HCT116 (cell line): ENCODE measurements around the gene TAF3.

ENCODE experiments used
- POLR2A ChIP-seq: IDR thresholded peaks from 2 replicates; pipeline ENCODE4 v1.7.0; 2011; ENCODE audit warnings: borderline replicate concordance; ENCODE audit not compliant: insufficient read depth, insufficient read length; ENCODE audit errors: extremely low read depth
- REST ChIP-seq: IDR thresholded peaks from 2 replicates; pipeline ENCODE4 v1.6.1; 2012; ENCODE audit warnings: low read depth
- SIN3A ChIP-seq: IDR thresholded peaks from 2 replicates; pipeline ENCODE4 v1.6.1; 2012; ENCODE audit warnings: low read depth
- YY1 ChIP-seq: IDR thresholded peaks from 2 replicates; pipeline ENCODE4 v1.6.1; 2011; ENCODE audit warnings: low read length, low read depth, moderate library complexity, mild to moderate bottlenecking; ENCODE audit not compliant: insufficient replicate concordance; ENCODE audit errors: extremely low read depth
- ZBTB33 ChIP-seq: IDR thresholded peaks from 2 replicates; pipeline ENCODE4 v1.6.1; 2011; ENCODE audit warnings: mild to moderate bottlenecking, low read length, moderate library complexity; ENCODE audit not compliant: insufficient replicate concordance; ENCODE audit errors: extremely low read depth
- TF ChIP-seq, protein P1 (sequence below), 3 experiments: fragments of 200-600 bp in 1 of 3; sonication (generic) in 1 of 3; IDR thresholded peaks in 2 of 3; conservative IDR thresholded peaks in 1 of 3; 2 replicates each; pipeline ENCODE4 v1.5.1; 2012 to 2017; ENCODE audit warnings: low read depth in 2 of 3, low read length in 2 of 3, antibody characterized with exemption in 1 of 3, borderline replicate concordance in 1 of 3, control low read depth in 1 of 3, mild to moderate bottlenecking in 1 of 3, mixed read lengths in 1 of 3, mixed run types in 1 of 3, moderate library complexity in 1 of 3; ENCODE audit not compliant: insufficient read depth in 1 of 3
- TF ChIP-seq, protein P2 (sequence below): IDR thresholded peaks from 2 replicates; pipeline ENCODE4 v1.6.1; 2012

DNA sequence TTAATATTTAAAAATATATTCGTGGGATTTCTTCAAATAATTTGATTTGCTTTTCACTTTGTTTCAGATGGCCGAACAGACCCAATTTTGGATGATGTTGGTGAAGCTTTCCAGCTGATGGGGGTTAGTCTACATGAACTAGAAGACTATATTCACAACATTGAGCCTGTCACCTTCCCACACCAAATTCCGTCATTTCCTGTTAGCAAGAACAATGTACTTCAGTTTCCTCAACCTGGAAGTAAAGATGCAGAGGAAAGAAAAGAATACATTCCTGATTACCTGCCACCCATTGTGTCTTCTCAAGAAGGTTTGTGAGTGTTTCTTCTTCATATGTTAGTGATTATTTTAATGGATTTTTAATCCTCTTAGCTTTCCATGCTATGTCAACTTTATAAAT is 5.9 kb downstream of the TAF3 start:
- TF ChIP-seq, protein P1, sequence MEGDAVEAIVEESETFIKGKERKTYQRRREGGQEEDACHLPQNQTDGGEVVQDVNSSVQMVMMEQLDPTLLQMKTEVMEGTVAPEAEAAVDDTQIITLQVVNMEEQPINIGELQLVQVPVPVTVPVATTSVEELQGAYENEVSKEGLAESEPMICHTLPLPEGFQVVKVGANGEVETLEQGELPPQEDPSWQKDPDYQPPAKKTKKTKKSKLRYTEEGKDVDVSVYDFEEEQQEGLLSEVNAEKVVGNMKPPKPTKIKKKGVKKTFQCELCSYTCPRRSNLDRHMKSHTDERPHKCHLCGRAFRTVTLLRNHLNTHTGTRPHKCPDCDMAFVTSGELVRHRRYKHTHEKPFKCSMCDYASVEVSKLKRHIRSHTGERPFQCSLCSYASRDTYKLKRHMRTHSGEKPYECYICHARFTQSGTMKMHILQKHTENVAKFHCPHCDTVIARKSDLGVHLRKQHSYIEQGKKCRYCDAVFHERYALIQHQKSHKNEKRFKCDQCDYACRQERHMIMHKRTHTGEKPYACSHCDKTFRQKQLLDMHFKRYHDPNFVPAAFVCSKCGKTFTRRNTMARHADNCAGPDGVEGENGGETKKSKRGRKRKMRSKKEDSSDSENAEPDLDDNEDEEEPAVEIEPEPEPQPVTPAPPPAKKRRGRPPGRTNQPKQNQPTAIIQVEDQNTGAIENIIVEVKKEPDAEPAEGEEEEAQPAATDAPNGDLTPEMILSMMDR (IDR thresholded peaks at IDR 0.05 in 2 of 3, conservative IDR thresholded peaks at IDR 0.05 in 1 of 3; ENCODE audit: borderline replicate concordance in 1 of 3, insufficient read depth in 1 of 3, low read depth in 2 of 3, low read length in 2 of 3) = no peak
- TF ChIP-seq SIN3A = no peak
- TF ChIP-seq YY1 = no peak
- TF ChIP-seq POLR2A = no peak
- no peak for TF ChIP-seq REST
- TF ChIP-seq, protein P2, sequence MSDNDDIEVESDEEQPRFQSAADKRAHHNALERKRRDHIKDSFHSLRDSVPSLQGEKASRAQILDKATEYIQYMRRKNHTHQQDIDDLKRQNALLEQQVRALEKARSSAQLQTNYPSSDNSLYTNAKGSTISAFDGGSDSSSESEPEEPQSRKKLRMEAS = no peak
- TF ChIP-seq ZBTB33 = no peak
